GM12864 (cell line): ENCODE results near the gene DOK5.

Source experiments
- DNase-seq: peaks from one replicate; pipeline ENCODE4 v3.0.0-alpha.2; 2011; ENCODE audit warnings: low read depth
- H3K4me3 ChIP-seq: 2 replicates; pipeline ENCODE4 v1.5.1; 2011; ENCODE audit warnings: mild to moderate bottlenecking, low read depth, low read length, control low read depth
- TF ChIP-seq, protein P1 (sequence below): IDR thresholded peaks from 2 replicates; pipeline ENCODE4 v1.5.1; 2011; ENCODE audit warnings: low read depth, mild to moderate bottlenecking, moderate library complexity, low read length, control low read depth, inconsistent platforms; ENCODE audit errors: missing control alignments

Gene DOK5

DNA sequence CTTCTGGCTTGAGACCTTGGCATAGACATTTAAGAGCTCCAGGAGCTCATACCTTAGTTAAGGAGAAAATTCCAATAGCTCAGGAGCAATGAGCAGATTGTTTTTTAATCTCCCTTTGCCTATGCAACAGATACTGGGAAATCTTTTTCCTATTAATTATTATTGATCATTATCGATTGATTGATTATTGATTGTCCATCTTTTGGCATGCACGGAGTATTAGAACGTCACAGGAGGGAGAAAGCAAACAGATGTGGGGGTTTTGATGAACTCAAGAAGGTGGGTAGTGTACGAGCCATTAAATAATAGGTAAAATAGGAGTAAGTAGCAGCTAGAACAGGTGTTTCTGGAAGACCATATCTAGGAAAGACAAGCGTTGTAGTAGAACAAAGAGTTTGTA is 205.0 kb downstream of the DOK5 start:
- TF ChIP-seq, protein P1, sequence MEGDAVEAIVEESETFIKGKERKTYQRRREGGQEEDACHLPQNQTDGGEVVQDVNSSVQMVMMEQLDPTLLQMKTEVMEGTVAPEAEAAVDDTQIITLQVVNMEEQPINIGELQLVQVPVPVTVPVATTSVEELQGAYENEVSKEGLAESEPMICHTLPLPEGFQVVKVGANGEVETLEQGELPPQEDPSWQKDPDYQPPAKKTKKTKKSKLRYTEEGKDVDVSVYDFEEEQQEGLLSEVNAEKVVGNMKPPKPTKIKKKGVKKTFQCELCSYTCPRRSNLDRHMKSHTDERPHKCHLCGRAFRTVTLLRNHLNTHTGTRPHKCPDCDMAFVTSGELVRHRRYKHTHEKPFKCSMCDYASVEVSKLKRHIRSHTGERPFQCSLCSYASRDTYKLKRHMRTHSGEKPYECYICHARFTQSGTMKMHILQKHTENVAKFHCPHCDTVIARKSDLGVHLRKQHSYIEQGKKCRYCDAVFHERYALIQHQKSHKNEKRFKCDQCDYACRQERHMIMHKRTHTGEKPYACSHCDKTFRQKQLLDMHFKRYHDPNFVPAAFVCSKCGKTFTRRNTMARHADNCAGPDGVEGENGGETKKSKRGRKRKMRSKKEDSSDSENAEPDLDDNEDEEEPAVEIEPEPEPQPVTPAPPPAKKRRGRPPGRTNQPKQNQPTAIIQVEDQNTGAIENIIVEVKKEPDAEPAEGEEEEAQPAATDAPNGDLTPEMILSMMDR = no peak
- DNase-seq = no peak
- no peak overlapping the region for H3K4me3 ChIP-seq

DNA sequence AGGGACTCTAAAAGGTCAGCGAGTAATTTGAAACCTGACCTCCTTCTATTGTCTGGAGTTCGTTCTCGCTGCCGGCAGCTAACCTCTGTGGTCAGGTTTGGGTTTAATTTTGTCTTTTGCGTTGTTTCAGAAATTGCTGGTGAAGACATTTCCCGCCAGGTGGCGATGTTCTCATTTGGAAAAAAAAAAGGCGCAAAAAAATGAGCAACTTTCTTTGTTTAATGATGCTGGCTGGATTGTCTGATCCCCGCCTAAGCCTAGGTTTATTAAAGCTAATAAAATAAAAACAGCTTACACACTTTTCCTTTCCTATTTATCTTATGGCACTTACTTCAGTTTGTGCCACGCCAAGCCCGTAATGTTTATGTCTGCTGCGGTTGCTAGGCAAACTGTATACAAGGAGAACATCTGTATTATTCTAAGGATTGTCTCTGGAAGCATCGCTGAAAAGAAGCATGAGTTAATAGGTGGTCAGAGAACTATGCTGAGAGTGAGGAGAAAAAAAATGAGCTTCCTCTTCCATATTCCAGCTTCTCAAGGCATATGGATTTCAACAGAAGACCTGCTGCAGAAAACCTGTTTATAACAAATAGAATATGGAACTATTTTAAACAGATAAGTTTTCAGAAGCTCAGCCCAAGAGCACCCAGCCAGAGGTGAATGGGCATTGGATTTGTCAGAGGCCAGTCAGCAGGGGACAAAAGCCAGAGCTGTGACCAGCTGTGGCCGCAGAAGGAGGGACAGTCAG is 205.7 kb downstream of the DOK5 start:
- DNase-seq = no peak
- TF ChIP-seq, protein P1 = peak; percentile 66
- H3K4me3 ChIP-seq = no peak overlapping the region

DNA sequence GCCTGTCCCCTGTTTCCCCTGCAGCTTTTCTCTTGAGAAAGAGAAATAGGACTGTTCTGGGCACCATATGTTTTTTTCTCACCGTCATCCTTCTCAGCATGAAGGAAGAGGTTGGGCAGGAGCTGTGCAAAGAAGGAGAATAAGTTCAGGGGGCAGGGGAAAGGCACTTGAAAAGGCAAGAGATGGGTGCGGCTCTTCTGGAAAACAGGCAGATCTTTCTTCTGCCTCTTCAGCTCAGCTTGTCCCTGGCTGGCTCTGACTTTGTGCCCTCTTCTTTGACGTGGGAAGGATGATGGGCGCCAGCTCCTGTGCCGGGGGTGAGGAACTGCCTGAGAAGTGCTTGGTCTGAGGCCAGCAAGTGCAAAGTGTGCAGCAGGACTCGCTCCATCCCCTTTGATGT is 206.5 kb downstream of the DOK5 start:
- TF ChIP-seq, protein P1 = no peak
- no peak for DNase-seq
- H3K4me3 ChIP-seq = no peak overlapping the region

DNA sequence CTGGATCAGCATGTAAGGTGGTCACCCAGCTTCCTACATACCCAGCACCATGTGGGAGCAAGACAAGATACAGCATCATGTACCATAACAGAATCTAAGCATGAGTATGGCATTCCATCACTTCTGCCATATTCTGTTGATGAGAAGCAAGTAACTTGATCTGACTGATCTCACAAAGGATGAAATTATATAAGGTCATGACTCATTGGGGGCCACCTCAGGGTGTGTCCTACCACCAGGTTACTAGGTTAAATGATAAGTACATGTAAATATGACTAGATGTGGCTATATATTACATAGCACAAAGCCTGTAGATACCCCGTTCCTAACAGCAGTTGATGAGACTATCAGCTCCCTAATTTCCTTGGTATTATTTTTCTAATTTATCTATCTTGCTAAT is 213.1 kb downstream of the DOK5 start:
- TF ChIP-seq, protein P1 = no peak
- DNase-seq = no peak
- no peak overlapping the region for H3K4me3 ChIP-seq

DNA sequence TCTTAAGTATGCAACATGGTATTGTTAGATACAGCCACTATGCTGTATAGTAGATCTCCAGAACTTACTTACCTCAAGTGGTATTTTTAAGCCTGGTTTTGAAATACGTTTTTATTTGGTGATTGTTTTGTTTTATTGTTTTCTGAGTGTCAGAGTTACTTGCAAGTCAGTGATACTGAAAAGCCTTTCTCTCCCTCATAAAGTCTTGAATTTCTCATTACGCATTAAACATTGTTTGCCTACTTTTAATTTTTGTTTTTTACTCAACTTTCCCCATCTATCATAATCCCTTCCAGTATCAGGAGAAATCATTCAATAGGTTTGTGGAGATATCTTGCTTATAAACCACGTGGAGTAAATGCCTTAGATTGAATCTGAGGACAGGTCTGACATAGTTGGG is 214.9 kb downstream of the DOK5 start:
- no peak for DNase-seq
- TF ChIP-seq, protein P1 = no peak

DNA sequence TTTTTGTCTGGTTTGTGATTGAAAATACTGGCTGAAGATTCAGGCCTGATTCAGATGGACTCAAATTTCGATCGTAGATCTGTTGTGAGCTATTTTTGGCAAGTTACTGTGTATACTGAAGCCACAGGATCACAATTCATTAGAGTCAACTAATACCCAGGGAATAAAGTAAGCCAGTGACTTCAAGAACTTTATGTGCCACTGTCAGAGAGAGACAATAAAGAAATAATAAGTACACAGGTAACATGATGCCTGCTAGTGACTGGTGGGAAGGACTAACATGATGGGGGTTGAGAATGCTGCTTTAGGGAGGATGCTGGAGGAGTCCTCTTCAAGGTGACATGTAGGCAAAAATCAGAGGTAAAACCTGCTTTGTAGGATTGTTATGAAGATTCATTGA is 215.9 kb downstream of the DOK5 start:
- no peak for DNase-seq
- no peak overlapping the region for H3K4me3 ChIP-seq
- TF ChIP-seq, protein P1 = no peak

More for the DNA sequence above, 214.9 kb downstream of the DOK5 start:
- no peak overlapping the region for H3K4me3 ChIP-seq
